GM10847 (cell line): ENCODE data around the gene TSPAN7.

Source experiments
- POLR2A ChIP-seq: IDR thresholded peaks from 2 replicates; pipeline ENCODE4 v1.6.1; 2011; ENCODE audit not compliant: insufficient read length; ENCODE audit errors: extremely low read depth

TSPAN7 gene

GRCh38 chrX:38651625-38652601 is 90.6 kb downstream of the TSPAN7 start:
- no peak for TF ChIP-seq POLR2A

DNA sequence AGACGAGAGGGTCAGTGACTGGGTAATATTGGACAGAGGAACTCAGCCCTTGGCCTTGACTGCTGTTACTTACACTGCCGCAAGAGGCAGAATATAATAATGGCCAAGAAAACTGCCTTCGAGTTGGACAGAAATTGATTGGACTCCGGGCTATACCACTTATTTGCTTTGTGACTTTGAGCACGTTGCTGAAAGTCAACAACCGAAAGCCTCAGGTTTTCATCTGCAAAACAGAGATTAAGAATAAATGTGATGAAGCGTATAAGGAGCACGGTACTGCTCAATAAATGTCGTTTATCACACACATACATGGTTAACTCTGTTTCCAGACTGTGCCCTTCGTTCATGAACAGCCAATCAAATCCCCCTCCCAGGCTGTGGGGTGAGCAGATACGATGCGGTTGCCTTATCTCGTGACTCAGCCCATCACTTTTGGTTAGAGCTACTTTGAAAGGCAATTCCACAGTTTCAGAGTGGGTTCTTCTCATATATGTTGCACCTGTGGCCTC is 91.6 kb downstream of the TSPAN7 start:
- TF ChIP-seq POLR2A: no peak

- TF ChIP-seq POLR2A: no peak
These were observed 93.0 kb downstream of the TSPAN7 start for GRCh38 chrX:38654302-38654701.

DNA sequence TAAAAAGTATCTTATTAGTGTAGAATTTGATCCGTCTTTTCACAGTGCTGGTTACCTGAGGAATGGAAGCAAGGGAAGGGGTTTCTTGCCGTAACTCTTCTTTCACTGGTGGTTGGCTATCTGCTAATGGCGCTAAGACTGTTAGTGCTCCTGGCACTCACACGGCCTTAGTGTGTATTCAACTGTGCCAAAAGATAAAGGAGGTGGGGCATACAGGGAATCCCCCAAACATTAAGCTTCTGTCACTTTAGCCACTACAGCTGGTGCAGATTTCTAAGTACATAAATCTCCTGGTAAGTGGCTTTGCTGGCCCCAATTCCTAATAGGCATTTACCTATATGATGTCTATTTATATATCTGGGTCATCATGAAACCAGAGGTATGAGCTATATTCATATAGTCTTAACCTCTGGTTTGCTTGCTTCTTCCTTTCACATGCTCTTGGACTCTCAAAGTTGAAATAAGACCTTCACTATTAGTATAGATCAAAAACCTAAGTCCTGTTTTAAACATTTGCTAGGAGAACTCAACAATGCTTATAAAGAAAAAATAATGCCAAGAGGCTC is 95.1 kb downstream of the TSPAN7 start:
- TF ChIP-seq POLR2A: no peak

- no peak for TF ChIP-seq POLR2A
These were observed 96.2 kb downstream of the TSPAN7 start for GRCh38 chrX:38657562-38657961.

DNA sequence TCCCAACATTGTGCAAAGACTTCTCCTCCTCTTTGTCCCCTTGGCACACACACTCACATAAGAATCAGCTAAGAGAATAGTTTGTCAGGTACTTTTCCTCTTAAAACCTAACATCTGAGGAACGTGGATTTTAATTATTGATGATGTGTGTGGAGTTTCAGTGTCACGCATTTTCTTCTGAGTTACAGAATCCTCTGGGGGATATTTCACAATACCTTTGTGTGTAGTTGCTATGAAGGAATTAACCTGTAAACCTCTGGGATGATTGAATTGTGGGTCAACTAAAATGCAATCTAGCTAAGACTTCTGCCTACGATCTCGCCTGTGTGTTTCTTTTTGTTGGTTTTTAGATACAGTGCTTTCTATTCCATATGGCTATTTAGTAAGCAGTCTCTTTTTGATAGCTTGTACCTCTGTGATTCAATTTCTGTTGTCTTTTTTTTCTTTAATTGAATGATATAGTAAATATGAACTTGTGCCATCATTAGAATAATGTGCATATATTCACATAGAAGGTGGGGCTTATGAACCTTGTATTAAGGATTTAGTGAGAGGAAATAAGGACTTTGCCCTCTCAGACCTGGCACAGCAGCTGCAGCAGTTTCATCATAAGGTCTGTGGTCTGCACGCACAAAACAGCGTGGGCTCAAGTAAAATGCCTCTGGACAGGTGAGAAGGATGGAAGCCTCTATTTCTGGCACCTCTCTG is 99.2 kb downstream of the TSPAN7 start:
- TF ChIP-seq POLR2A: no peak

DNA sequence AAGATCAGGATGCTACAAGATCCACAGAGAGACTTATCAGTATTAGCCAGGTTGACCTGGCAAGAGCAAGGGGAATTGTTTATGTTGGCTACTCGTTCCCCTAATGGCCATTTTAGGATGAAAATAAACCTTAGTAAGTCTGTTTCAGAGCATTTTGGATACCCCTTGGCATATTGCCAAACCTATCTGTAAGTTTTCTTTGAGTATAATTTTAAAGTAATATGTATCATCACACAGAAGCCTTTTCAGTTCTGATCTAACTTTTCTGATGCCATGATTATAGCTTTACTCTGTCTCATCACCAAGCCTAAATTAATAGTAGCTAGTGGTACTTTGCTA is 99.7 kb downstream of the TSPAN7 start:
- no peak for TF ChIP-seq POLR2A

DNA sequence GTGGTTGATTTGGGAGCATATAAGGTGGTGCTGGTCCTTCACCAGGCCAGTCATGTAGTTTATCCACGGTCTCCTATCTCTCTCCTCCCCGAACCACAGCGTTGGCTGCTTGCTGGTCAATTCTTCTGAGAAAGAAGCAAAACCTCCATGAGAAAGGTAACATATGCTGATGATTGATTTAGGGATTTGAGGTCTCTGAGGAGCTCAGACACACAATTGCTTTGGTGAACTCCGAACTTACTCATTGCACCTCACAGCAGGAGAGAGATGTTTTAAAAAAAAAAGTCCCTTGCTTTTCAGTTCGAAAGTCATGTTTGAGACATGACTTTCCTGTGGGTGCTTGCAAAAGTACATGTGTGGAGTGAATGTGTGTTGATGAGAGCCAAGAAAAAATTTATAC is 100.2 kb downstream of the TSPAN7 start:
- TF ChIP-seq POLR2A: no peak

- TF ChIP-seq POLR2A: no peak
These were observed 101.3 kb downstream of the TSPAN7 start for GRCh38 chrX:38662640-38663039.

GRCh38 chrX:38664285-38664684 is 102.9 kb downstream of the TSPAN7 start:
- TF ChIP-seq POLR2A: no peak

GRCh38 chrX:38666909-38667308 is 105.6 kb downstream of the TSPAN7 start:
- no peak for TF ChIP-seq POLR2A

DNA sequence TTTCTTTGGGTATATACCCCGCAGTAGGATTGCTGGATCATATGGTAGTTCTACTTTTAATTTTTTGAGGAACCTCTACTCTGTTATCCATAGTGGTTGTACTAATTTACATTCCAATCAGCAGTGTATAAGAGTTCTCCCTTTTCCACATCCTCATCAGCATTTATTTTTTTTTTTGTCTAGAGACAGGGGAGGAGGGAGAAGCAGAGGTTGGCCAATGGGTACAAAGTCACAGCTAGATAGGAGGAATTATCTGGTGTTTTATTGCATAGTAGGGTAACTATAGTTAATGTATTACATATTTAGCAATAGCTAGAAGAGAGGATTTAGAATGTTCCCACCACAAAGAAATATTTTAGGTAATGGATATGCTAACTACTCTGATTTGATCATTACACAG is 107.4 kb downstream of the TSPAN7 start:
- no peak for TF ChIP-seq POLR2A

DNA sequence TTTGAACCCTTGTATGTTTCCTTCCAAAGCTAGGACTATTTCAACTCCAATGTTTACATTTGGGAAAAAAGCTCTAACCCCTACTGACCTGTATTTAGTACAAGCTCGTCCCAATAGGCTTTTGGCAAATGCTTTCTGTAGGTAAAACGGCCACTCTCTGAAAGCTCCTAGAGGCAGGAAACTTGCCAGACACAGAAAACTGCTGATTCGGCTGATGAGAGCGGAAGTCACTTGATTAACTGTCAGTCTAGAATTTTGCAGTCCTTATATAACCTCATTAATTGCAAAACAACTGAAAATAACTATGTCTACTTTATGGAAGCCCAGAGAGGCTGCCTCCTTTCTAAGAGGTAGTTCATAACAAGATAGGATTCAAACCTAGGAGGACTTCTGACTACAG is 108.1 kb downstream of the TSPAN7 start:
- TF ChIP-seq POLR2A: no peak

DNA sequence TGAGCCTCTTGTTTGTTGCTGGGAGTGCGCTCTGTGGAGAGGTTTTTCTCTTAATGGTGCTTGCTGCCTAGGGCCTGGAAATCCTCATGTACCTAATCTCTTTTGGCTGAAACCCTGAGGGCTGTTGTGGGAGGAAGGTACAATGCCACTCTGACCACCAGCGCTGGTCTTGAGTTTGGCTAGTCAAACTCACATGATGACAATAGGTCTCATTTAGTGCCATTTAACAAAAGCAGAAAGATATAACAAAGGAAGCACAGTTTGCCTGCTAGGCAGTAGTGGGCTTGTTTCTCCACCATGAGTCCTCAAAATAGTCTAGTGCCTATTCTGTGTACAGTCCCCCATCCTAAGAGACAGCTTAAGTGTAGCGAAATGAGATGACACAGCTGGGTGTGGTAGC is 111.3 kb downstream of the TSPAN7 start:
- no peak for TF ChIP-seq POLR2A

DNA sequence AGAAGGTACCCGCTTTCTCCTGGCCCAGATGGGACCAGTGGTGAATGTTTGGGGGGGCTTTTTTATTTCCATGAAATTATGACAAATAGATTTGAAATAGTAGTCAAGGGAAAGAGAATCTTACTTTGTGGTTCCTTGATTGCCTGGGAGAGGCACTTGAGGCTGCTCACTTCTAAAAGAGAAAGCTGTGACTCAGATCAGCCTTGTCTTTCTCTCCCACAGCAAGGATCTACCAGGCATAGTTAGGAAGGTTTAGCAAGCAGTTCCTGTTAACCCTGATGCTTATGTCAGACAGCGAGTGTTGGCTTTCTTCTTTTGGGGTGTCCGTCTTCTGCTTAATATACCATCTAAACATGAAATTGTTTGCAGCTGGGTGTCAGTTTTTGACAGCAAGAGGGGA is 114.5 kb downstream of the TSPAN7 start:
- no peak for TF ChIP-seq POLR2A

GRCh38 chrX:38678183-38678582 is 116.8 kb downstream of the TSPAN7 start:
- TF ChIP-seq POLR2A: no peak
